H7 (cell line): ENCODE measurements around the gene UROS. TPM values are rescaled to one million over a fixed set of nuclear protein-coding genes. Genes with fewer than 3 reads are reported as not detected.
A peak's percentile ranks its signal among the peaks of the same experiment; 100 is the strongest.

Experiments
- DNase-seq: peaks from one replicate; pipeline ENCODE4 v3.0.0; 2012
- H3K27me3 ChIP-seq: 2 replicates; pipeline ENCODE4 v1.6.0; 2011; ENCODE audit warnings: mild to moderate bottlenecking, low read length; ENCODE audit not compliant: control insufficient read depth, insufficient read depth
- H3K36me3 ChIP-seq: replicated peaks from 2 replicates; pipeline ENCODE4 v1.5.1; 2011; ENCODE audit warnings: low read length; ENCODE audit not compliant: control insufficient read depth, insufficient read depth
- H3K4me3 ChIP-seq: 2 replicates; pipeline ENCODE4 v1.5.1; 2011; ENCODE audit warnings: low read depth, mild to moderate bottlenecking, control low read depth, low read length, moderate library complexity; ENCODE audit not compliant: insufficient read depth
- total RNA-seq: library from RNA; depleted of rRNA; stranded (reverse); fragments of >200 nt; shearing (Covaris generic); gene quantifications from 2 replicates; pipeline ENCODE4 v1.2.3, GENCODE V29; 2014

Gene UROS
- total RNA-seq, 1 experiment from 2014 or later: 45.3 TPM

DNA sequence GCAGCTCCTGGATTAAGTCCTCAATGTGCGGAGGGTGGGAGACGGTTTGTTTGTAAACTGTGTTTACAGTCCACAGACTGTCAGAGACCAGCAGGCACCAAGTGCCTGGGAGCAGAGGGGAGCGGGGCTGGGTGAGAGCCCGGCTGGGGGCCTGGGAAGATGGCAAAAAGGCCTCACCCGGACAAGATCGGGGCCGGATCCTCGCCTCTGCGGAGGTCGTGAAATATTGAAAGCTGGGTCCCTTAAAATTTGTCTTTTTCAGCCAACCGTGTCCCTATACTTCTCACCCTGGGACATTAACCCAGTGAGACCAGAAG is 50.2 kb downstream of the UROS start:
- no peak overlapping the region for H3K4me3 ChIP-seq

DNA sequence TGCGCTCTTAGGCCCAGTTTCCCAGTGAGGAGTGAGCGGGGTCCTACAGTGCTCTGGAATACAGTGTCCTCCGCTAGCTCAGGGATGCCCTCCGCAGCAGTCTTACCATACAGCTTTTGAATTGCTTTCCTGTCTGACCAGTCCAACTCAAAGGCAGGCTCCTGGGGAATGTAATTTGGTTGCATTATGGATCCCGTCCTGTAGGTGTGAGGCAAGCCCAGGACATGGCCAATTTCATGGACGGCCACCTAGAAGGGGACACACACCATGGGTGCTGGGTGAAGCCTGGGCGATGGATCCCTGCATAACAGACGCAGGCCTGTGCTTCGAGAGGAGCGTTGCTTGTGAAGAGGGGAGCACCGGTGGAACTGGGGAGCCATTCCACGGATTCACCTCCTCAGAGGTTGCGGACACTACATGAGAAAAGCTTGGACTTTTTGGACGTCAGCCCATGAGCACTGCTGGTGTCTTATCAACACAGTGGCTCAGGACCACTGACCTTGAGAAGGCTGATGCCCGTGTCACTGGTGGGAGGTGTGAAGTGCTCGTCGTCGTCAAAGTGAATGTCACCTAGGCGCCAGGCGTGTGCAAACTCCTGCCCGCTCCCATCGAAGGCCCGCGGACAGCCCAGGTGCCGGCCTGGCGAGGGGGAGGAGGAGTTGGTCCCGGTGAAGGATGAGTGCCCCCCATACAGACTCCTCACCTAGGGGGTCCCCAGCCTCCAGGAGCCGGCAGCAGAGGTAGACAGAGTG is 50.8 kb downstream of the UROS start:
- Histone ChIP-seq H3K36me3 (no peaks in the 10 kb centered on the region), H3K4me3 (no peak overlapping the region), H3K27me3 (no peaks in the 10 kb centered on the region)
- no peak for DNase-seq

More for the DNA sequence above, 50.2 kb downstream of the UROS start:
- DNase-seq: no peak
- no peaks in the 10 kb centered on the region for H3K27me3 ChIP-seq
- no peaks in the 10 kb centered on the region for H3K36me3 ChIP-seq

DNA sequence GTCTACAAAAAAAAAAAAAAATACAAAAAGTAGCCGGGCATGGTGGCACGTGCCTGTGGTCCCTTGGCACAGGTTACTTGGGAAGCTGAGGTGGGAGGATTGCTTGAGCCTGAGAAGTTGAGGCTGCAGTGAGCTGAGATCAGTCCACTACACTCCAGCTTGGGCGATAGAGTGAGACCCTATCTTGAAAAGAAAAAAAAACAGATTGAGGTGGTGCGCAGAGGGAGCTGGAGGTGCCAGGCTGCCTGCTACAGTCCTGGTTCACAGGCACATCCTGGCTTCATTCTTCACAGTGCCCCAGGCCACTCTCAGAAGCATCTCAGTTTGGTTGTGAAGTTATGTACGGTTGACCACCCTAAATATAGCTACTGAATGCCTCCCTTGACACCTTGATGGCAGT is 52.2 kb downstream of the UROS start:
- no peaks in the 10 kb centered on the region for H3K27me3 ChIP-seq
- no peaks in the 10 kb centered on the region for H3K36me3 ChIP-seq
- DNase-seq: no peak
- H3K4me3 ChIP-seq: no peak overlapping the region

DNA sequence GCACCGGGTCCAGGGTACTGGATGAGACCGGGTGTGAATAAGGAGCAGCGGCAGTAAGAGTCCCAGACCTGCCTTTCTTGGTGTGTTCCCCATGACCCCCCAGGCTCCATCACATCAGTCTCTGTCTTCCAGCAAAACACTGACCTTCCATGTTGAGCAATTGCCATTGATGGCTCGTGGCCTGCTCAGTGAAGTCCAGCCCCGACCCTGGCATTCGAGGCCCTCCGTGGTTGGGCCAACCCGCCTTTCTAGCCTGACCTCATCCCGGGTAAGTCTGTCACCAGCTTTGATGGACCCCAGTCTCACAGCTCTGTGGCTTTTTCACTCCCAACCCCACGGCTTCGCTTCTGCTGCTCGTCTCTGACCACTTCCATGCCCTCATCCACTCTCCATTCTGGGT is 53.9 kb downstream of the UROS start:
- no peak for DNase-seq
- H3K36me3 ChIP-seq: peaks cover under 1% of the 10 kb centered on the region
- H3K27me3 ChIP-seq: no peaks in the 10 kb centered on the region
- no peak overlapping the region for H3K4me3 ChIP-seq

DNA sequence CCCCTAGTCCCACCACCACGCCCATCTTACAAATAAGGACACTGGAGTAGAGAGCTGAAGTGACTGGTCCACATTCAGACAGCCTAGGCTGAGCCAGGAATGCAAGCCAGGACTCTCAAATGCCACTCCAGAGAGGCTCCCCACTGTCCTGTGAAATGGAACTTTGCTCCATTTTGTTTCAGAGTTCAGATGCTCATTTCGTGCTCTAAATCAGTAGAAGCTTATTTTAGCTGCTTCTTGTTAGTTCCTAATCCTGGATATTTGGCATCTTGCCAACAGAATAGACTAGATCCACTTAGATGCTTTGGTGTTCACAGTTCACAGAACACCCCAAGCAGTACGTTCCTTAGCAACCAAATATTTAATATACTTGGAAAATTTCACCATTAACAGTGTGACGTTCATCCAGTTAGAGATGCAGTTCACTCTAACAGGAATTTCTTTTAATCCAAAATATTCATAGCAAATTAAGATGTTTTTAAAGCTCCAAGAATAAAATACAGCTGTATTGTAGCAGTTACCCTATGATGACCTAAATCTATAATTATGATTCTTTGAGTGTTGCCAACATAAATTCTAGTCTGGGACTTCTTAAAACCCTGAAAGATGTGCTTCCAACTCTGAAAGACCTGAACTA is 54.7 kb downstream of the UROS start:
- no peak for DNase-seq
- H3K27me3 ChIP-seq: no peaks in the 10 kb centered on the region
- no peak overlapping the region for H3K4me3 ChIP-seq
- H3K36me3 ChIP-seq: peaks cover 6% of the 10 kb centered on the region

DNA sequence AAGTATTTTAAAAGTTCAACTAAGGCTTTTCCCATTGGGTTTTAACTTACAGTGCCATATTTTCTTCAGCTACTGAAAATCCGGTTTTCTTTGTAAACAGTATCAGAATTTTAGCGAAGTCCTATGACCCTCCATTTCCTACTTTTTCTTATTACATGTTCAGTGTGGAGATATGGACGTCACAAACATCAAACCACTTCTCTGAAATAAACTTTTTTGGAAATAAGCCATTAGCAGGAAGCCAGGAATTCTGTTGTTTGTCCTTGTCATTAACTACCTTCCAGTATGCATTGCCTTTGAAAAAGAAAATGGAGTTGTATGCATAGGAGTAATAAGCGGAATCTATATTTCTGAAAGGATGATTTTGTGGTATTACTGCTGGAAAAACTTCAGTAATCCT is 56.5 kb downstream of the UROS start:
- DNase-seq: no peak
- Histone ChIP-seq H3K4me3 (no peak overlapping the region), H3K36me3 (peaks cover 6% of the 10 kb centered on the region), H3K27me3 (no peaks in the 10 kb centered on the region)

DNA sequence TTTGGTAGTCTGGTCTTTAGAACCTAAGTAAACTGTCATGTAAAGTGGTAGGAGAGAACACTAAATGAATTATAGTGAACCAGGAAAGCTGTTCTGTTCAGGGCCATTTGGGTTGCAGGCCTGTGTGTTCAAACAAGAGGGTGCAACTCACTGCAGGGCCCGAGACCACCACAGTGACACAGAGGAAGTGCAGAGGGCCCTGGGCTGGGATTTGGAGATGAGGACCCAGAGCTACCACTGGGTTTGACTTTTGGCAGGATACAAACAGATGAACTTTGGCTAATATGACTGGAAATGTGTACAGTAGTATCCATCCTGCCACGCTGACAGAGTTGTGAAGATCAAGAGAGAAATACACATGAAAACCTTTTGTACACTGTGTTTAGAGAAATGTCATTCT is 57.2 kb downstream of the UROS start:
- H3K36me3 ChIP-seq: peaks cover 6% of the 10 kb centered on the region
- DNase-seq: no peak

DNA sequence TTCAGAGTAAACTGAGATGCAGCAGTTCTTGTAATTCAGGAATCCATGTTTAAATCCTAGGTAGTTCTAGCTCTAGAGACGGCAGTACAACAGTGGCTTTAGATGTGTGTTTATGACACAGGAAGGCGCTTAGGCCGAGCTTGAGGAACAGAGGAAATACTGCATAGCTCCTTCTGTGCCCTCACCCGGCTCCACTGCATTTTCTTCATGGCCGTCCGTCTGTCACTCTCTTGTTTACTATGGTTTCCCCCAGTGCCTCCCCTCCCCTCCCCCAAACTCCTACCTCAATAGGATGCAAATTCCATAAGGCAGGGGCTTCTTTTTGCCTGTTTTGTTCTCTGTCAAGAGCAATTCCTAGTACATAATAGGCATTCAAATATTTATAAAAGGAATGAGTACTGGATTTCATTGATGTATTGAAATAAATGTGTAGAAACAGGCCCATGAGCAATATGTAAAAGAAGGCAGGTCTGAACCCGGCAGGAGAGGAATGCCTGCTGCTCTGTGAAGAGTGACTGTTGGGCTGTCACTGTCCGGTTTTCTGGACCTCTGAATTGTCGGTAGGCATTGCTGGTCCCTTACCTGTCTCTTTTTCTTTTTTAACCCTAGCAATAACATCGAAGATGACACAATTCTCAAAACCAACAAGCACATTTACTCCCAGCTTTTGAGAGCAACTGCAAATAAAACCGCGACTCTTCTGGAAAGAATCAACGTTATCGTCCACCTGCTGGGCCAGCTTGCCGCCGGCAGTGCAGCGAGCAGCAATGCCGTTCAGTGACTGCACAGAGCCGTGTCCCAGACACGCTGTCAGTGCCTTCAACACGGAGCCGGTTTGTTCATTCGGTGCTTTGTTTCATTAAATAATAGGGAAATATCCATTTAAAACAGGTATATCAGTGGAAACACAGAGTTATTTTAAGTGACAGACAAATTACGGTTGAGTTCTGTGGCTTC is 60.1 kb downstream of the UROS start:
- Histone ChIP-seq H3K36me3 (peaks cover 9% of the 10 kb centered on the region), H3K27me3 (no peaks in the 10 kb centered on the region), H3K4me3 (no peak overlapping the region)
- peak; percentile 57 for DNase-seq

More for the DNA sequence above, 57.2 kb downstream of the UROS start:
- Histone ChIP-seq H3K4me3 (no peak overlapping the region), H3K27me3 (no peaks in the 10 kb centered on the region)

DNA sequence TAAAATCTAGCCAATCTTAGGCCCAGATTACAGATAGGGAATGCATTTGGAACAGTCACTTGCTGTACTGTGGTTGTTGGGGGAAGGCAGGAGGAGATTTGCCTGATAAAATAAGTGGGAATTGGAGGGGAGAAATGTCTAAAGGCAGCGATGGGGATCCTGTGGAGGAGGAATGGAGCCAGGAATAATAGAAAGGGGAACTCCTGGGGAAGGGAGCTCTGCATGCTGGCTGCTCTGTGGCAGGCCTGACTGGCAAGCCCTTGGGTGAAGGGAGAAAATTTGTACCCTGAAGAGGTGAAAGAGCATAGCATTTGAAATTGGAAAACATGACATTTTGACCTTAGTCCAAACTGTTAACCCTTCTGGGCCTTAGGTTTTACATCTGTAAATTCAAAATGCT is 61.1 kb downstream of the UROS start:
- Histone ChIP-seq H3K36me3 (peaks cover 9% of the 10 kb centered on the region), H3K4me3 (no peak overlapping the region), H3K27me3 (no peaks in the 10 kb centered on the region)
- DNase-seq: peak; percentile 64

DNA sequence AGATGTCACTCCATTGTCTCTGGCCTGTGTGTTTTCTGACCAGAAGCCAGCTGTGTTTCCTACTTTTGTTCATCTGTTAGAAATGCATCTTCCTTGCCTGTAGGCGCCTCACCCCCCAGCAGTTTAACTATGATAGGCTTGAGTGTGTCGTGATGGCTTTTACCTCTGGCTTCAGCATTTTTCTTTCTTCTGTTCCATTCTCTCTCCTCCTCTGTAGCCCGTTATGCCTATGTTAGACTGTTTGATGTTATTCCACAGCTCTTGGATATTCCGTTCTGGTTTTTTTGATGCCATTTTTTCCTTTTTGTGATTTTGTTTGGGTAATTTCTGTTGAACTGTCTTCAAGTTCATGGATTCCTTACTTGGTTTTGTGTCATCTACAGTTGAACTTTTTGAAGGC is 65.3 kb downstream of the UROS start:
- H3K27me3 ChIP-seq: no peaks in the 10 kb centered on the region
- peaks cover 10% of the 10 kb centered on the region for H3K36me3 ChIP-seq
- H3K4me3 ChIP-seq: no peak overlapping the region
- no peak for DNase-seq

DNA sequence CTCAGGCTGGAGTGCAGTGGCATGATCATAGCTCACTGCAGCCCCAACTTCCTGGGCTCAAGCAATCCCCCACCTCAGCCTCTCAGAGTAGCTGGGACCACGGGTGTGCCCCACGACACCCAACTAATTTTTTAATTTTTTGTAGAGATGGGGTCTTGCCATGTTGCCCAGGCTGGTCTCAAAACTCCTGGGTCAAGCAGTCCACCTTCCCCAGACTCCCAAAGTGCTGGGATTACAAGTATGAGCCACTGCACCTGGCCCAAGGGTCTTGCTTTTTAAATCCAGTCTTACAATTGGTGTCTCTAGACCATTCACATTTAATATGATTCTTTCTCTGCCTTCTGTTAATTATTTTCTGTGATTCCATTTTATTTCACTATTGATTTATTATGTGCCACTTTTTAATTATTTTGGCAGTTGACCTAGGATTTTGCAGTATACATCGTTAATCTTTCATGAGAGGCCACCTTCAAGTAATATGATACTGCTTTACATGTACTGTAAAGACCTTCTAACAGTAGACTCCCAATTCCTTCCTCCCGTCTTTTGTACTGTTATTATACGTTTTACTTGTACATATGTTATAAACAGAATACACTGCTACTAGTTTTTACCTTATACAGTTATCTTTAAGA is 66.1 kb downstream of the UROS start:
- no peak overlapping the region for H3K4me3 ChIP-seq
- H3K36me3 ChIP-seq: peaks cover 12% of the 10 kb centered on the region
- no peak for DNase-seq
- no peaks in the 10 kb centered on the region for H3K27me3 ChIP-seq

DNA sequence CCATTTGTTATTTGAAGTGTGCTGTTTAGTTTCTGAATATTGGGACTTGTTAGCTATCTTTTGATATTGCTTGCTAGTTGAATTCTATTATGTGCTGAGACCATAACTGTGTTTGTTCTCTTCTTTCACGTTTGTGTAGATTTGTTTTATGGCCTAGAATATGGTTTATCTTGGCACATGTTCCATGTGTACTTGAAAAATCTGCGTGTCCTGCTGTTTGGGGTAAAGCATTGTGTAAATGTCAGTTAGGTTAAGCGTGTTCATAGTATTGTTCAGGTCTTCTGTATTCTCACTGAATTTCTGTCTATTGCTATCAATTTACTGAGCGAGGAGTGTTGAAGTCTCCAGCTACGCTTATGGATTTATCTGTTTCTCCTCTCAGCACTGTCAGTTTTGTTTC is 66.9 kb downstream of the UROS start:
- Histone ChIP-seq H3K36me3 (peaks cover 16% of the 10 kb centered on the region), H3K27me3 (no peaks in the 10 kb centered on the region)

DNA sequence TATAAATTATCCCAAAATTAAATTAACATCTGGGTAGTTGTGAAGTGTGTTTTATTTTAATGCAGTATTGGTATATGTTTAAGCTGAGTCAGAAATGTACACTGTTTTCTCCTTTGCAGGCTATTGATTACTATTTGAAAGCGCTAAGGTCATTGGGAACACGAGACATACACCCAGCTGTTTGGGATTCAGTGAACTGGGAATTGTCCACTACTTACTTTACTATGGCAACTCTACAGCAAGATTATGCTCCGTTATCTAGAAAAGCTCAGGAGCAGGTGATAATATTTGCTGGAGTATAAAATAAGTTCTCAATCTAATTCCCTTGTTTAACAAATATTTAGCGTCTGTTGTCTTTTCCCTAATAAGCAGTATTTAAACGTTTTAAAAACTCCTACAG is 75.6 kb downstream of the UROS start:
- DNase-seq: no peak
- H3K36me3 ChIP-seq: peaks cover 26% of the 10 kb centered on the region
- H3K4me3 ChIP-seq: no peak overlapping the region

More for the DNA sequence above, 66.9 kb downstream of the UROS start:
- H3K4me3 ChIP-seq: no peak overlapping the region
- DNase-seq: no peak

DNA sequence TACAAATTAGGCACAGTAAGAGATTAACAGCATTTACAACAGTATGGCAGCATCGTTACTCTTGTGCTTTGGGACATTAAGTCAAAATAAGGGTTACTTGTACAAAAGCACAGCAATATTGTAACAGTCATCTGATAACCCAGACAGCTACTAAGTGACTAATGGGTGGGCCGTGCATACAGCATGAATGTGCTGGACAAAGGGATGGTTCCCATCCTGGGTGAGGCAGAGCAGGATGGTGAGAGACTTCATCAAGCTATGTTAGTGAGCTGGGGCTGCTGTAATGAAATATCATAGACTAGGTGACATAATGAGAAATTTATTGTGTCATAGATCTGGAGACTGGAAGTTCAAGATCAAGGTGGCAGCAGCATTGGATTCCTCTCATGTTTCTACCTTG is 78.1 kb downstream of the UROS start:
- Histone ChIP-seq H3K4me3 (no peak overlapping the region), H3K36me3 (peaks cover 33% of the 10 kb centered on the region), H3K27me3 (no peaks in the 10 kb centered on the region)
- DNase-seq: no peak

More for the DNA sequence above, 75.6 kb downstream of the UROS start:
- H3K27me3 ChIP-seq: no peaks in the 10 kb centered on the region
